ENCODE measurements around the gene TRIM38.

- TF ChIP-seq POLR2AphosphoS5 (IDR thresholded peaks at IDR 0.05; ENCODE audit: borderline replicate concordance, low read depth, low read length): no peak
- TF ChIP-seq EZH2 (IDR thresholded peaks at IDR 0.05): no peak
- TF ChIP-seq FOXP2 (optimal IDR thresholded peaks at IDR 0.05; ENCODE audit: control extremely low read depth, extremely low read length, insufficient read depth): no peak
Measured at GRCh38 chr6:25997921-25998320, 35.3 kb downstream of the TRIM38 start.

Measured in SK-N-MC (cell line).